ENCODE measurements around the gene CSPG5.

CSPG5 gene

GRCh38 chr3:47586746-47587145 is 8.1 kb upstream of the CSPG5 start:
- no peak for DNase-seq

DNA sequence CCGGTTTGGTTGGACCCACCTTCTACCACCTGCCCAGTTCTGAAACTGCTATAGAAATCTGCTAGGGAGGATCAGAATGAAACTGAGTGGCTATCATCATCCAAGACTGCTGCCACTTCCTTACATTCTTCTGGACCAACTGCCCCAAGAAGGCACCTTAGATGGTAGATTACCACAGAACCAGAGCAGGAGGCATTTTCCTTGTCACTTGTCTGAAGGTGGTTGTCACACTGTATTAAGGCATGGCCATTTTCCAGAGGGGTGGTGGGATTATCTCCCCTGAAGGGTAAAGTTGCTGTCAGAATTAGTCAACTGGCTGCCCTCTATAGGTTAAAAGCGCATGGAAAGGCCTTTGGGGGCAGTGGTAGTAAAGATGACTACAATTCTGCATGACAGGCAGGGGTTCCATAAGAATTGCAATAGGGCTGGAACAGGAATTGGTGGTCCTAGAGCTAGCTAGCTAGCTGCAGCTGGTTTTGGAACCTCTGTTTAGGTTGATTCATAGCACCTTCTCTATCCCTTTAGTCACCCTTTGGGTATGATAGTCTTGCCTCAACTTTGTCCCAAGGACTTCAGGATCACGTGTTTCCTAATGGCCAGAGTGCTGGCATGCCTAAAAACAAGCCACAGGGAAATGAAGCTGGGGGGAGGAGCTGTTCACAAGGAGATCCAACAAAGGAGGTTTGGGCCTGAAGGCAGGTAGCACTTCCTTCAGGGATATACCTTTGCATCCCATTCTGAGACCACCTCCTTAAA is 4.8 kb upstream of the CSPG5 start:
- DNase-seq = no peak

- DNase-seq = no peak
Measured at GRCh38 chr3:47581835-47582234, 3.2 kb upstream of the CSPG5 start.

- DNase-seq = no peak
Measured at GRCh38 chr3:47581422-47581821, 2.8 kb upstream of the CSPG5 start.

GRCh38 chr3:47580481-47580880 is 1.8 kb upstream of the CSPG5 start:
- no peak for DNase-seq

GRCh38 chr3:47579875-47580274 is 1.2 kb upstream of the CSPG5 start:
- no peak for DNase-seq

- DNase-seq = peak; percentile 47 to 53
Measured at GRCh38 chr3:47578119-47578632, 489 bp downstream of the CSPG5 start.

- no peak for DNase-seq
Measured at GRCh38 chr3:47577583-47578118, 1.0 kb downstream of the CSPG5 start.

- no peak for DNase-seq
Measured at GRCh38 chr3:47573190-47574172, 5.2 kb downstream of the CSPG5 start.

GRCh38 chr3:47571391-47572175 is 7.1 kb downstream of the CSPG5 start:
- no peak for DNase-seq

DNA sequence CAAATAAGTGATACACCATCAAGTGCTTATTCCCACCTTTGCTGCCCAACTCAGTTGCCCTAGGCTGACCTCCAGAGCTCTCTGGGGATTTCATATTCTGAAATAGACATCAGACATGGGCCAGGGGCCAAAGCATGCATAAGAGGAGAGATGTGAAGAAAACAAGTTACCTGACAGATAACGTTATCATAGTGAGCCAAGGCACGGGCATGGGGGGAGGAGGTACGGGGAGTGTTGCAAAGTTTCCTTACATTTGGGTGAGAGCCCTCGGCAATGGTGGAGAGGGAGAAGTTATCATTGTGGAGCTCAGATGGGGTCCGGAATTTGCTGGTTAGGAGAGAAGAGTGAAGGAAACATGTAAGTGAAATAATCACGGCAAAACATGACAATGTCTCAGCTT is 9.8 kb downstream of the CSPG5 start:
- no peak for DNase-seq

GRCh38 chr3:47567149-47567548 is 11.5 kb downstream of the CSPG5 start:
- DNase-seq = no peak

DNA sequence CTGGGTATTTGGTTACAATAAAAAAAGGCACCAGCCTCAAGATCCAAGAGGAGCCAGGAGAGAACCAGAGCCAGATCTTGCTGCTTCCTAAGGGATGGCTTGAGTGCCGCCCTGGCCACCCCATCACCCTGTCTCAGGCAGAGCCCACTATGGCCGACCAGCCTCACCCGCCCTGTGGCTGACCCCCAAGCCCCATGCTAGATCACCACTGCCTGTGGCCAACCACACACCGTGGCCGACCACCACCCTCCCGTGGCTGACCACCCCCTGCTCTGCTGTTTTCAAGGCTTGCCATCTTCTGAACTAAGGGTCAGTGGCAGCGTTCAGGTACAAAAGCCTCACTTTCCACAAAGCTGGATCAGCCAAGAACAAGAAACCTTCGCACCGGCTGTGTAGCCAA is 12.0 kb downstream of the CSPG5 start:
- no peak for DNase-seq

- DNase-seq = no peak
Measured at GRCh38 chr3:47565734-47566550, 12.7 kb downstream of the CSPG5 start.

- DNase-seq = no peak
Measured at GRCh38 chr3:47556351-47556750, 22.3 kb downstream of the CSPG5 start.

GRCh38 chr3:47554335-47554734 is 24.3 kb downstream of the CSPG5 start:
- DNase-seq = no peak

DNA sequence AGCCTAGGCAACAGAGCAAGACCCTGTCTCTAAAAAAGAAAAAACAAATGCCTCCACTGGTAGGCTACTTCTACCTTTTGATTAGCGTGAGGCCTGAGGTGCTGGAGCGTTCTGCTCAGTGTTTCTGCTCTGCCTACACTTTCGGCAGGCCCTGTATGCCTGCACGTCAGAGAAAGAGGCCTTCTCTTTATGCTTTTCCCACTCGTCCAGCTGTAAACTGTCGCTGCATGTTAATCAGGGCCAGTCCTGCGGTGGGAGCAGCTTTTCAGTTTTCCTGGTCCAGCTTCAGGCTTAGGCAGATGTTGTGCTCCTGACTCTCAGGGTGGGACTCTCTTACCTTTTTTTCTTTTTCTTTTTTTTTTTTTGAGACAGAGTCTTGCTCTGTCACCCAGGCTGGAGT is 25.3 kb downstream of the CSPG5 start:
- no peak for DNase-seq

DNA sequence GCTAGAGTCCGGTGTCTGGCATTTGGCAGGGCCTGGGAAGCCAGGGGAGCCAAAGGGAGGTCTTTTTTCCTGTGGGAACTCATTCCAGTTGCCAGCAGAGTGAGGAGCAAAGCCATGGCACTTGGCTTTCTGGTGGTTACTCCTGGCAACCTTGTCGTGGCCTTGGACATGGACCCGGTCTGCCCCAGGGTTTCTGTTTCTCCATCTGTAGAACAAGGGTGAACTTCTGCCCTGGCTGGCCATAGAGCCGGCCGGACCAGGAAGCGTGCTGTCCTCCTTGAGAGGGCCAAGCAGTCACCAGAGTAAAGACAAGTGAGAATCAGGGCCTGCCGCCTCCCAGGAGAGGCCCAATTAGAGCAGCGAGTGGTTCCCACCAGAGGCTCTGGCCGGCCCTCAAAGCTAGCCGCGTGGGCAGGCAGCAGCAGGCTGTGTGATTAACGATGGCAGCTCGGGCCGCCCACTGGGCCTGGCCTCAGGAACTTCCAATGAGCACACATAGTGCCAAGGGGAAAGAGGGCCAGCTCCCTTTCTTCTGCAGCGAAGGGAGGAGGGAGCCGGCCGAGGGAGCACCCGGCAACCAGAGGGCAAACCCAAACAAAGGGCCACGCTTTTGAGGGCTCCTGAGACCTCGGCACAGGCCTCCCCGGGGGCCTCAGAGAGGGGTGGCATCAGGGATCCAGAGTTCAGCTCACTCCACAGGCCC is 36.0 kb downstream of the CSPG5 start:
- DNase-seq = no peak

- DNase-seq = no peak
Measured at GRCh38 chr3:47541583-47542108, 37.0 kb downstream of the CSPG5 start.

- no peak for DNase-seq
Measured at GRCh38 chr3:47540281-47540680, 38.4 kb downstream of the CSPG5 start.

- no peak for DNase-seq
Measured at GRCh38 chr3:47536967-47537366, 41.7 kb downstream of the CSPG5 start.

Data from CD4-positive, alpha-beta T cell treated with Interleukin-1 beta for 1 hour (primary cell).